Astrocyte (in vitro differentiated cells and primary cell): Measurements from ENCODE around the gene CNTN5. TPM values are rescaled to one million over a fixed set of nuclear protein-coding genes. Genes with fewer than 3 reads are reported as not detected.

Experiments
- DNase-seq: peaks from one replicate; pipeline ENCODE4 v3.0.0-alpha.2; 2010; ENCODE audit warnings: low read depth
- FAIRE-seq: peaks from 2 replicates; lab custom pipeline; 2011; peaks lifted over from hg19 to GRCh38; lab: Jason Lieb, UNC
- H2AFZ ChIP-seq: 2 replicates; pipeline ENCODE4 v1.6.0; 2012; ENCODE audit warnings: low read depth, low read length, inconsistent platforms
- H3K27ac ChIP-seq: 2 replicates; pipeline ENCODE4 v1.5.1; 2011; ENCODE audit warnings: low read depth, low read length, inconsistent platforms
- H3K27me3 ChIP-seq: 2 replicates; pipeline ENCODE4 v1.6.0; 2011; ENCODE audit warnings: low read length, inconsistent platforms; ENCODE audit not compliant: insufficient read depth
- H3K36me3 ChIP-seq: 2 replicates; pipeline ENCODE4 v1.5.1; 2011; ENCODE audit warnings: low read length, inconsistent platforms; ENCODE audit not compliant: insufficient read depth
- H3K4me1 ChIP-seq: 2 replicates; pipeline ENCODE4 v1.5.1; 2011; ENCODE audit warnings: low read length, inconsistent platforms; ENCODE audit not compliant: insufficient read depth
- H3K4me2 ChIP-seq: 2 replicates; pipeline ENCODE4 v1.6.0; 2012; ENCODE audit warnings: low read length, inconsistent platforms
- H3K4me3 ChIP-seq: 2 replicates; pipeline ENCODE4 v1.5.1; 2011; ENCODE audit warnings: low read depth, mild to moderate bottlenecking, low read length, inconsistent platforms; ENCODE audit not compliant: insufficient read depth
- H3K79me2 ChIP-seq: 2 replicates; pipeline ENCODE4 v1.6.0; 2012; ENCODE audit warnings: mild to moderate bottlenecking, low read length, inconsistent platforms; ENCODE audit not compliant: insufficient read depth
- H3K9ac ChIP-seq: 2 replicates; pipeline ENCODE4 v1.6.0; 2012; ENCODE audit warnings: mild to moderate bottlenecking, low read length, inconsistent platforms
- H3K9me3 ChIP-seq: 2 replicates; pipeline ENCODE4 v1.5.1; 2012; ENCODE audit warnings: low read depth, mild to moderate bottlenecking, low read length, inconsistent platforms; ENCODE audit not compliant: insufficient read depth
- H4K20me1 ChIP-seq: 2 replicates; pipeline ENCODE4 v1.6.0; 2012; ENCODE audit warnings: low read length, inconsistent platforms; ENCODE audit not compliant: insufficient read depth
- H3K27ac Mint-ChIP-seq: one replicate; pipeline ENCODE4 v1.8.0; 2021; ENCODE audit warnings: mild to moderate bottlenecking, mixed read lengths; ENCODE audit not compliant: unreplicated experiment
- H3K27me3 Mint-ChIP-seq: one replicate; pipeline ENCODE4 v1.8.0; 2021; ENCODE audit warnings: low read depth, mixed read lengths; ENCODE audit not compliant: unreplicated experiment
- H3K36me3 Mint-ChIP-seq: one replicate; pipeline ENCODE4 v1.8.0; 2021; ENCODE audit warnings: low read depth, mixed read lengths; ENCODE audit not compliant: unreplicated experiment
- H3K4me1 Mint-ChIP-seq: one replicate; pipeline ENCODE4 v1.8.0; 2021; ENCODE audit warnings: low read depth, mixed read lengths; ENCODE audit not compliant: unreplicated experiment
- H3K4me3 Mint-ChIP-seq: one replicate; pipeline ENCODE4 v1.8.0; 2021; ENCODE audit warnings: mild to moderate bottlenecking, moderate library complexity, mixed read lengths; ENCODE audit not compliant: unreplicated experiment
- H3K9me3 Mint-ChIP-seq: one replicate; pipeline ENCODE4 v1.8.0; 2021; ENCODE audit warnings: mild to moderate bottlenecking, mixed read lengths; ENCODE audit not compliant: unreplicated experiment
- CTCF ChIP-seq: IDR thresholded peaks from 2 replicates; pipeline ENCODE4 v1.5.1; 2011; ENCODE audit warnings: low read depth, mild to moderate bottlenecking, inconsistent platforms, low read length, moderate library complexity; ENCODE audit not compliant: insufficient read depth
- EZH2 ChIP-seq: IDR thresholded peaks from 2 replicates; pipeline ENCODE4 v1.6.1; 2012; ENCODE audit warnings: mild to moderate bottlenecking, low read length, inconsistent platforms; ENCODE audit not compliant: insufficient read depth
- total RNA-seq: library from RNA; stranded (reverse); gene quantifications from 2 replicates; pipeline ENCODE4 v1.2.1, GENCODE V29; 2021

CNTN5 gene
- total RNA-seq, 1 donor from 2014 or later: 1.1 TPM

DNA sequence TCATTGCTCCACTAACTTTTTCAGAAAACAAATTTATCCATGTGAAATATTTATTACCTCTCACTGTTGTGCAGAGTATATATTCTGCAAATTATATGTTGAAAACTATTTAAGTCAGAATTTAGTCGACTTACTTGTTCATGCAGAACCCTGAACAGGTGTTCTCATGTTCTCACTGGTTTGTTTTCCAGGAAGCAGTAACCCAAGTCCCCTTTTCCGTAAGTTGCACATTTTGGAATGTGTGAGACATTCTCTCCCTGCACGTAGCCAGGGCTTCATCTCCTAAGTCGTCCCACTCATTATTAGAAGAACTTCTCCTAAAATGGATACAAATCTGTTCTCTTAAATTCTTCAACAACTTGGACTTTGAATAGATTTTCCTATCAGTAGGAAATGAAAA, 524.9 kb downstream of the CNTN5 start:
- Histone ChIP-seq H3K4me1 (no peaks in the 10 kb centered on the region), H3K4me3 (no peak overlapping the region), H3K36me3 (no peaks in the 10 kb centered on the region), H3K9ac (no peak overlapping the region), H3K27ac (no peak overlapping the region), H3K9me3 (no peaks in the 10 kb centered on the region), H2AFZ (no peak overlapping the region), H3K27me3 (no peaks in the 10 kb centered on the region), H3K4me2 (no peak overlapping the region), H4K20me1 (no peaks in the 10 kb centered on the region), H3K79me2 (no peaks in the 10 kb centered on the region)
- H3K27ac Mint-ChIP-seq: no peak overlapping the region
- no peaks in the 10 kb centered on the region for H3K4me1 Mint-ChIP-seq
- H3K36me3 Mint-ChIP-seq: no peaks in the 10 kb centered on the region
- no peaks in the 10 kb centered on the region for H3K9me3 Mint-ChIP-seq
- TF ChIP-seq EZH2: no peak
- no peak for TF ChIP-seq CTCF
- no peaks in the 10 kb centered on the region for H3K27me3 Mint-ChIP-seq
- no peak overlapping the region for H3K4me3 Mint-ChIP-seq
- FAIRE-seq (no peak), DNase-seq (no peak)

DNA sequence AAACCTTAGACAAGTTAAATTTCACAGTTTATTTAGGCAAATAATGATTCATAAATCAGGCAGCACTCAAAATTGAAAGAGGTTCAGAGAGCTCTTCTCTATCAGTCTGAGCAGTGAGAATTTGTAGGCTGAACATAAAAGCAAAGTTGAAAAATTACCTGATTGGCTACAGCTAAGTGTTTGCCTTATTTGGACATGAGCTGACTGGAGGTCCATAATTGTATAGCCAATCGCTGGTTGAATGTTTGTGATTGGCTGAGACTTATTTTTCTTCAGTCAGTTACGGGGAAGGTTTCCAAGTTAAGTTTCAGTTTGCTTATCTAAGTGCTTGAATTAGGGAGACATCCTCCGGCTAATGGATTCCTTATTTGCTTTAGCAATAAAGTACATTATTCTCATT, 527.5 kb downstream of the CNTN5 start:
- H3K4me2 ChIP-seq: no peak overlapping the region
- TF ChIP-seq CTCF (no peak), EZH2 (no peak)

DNA sequence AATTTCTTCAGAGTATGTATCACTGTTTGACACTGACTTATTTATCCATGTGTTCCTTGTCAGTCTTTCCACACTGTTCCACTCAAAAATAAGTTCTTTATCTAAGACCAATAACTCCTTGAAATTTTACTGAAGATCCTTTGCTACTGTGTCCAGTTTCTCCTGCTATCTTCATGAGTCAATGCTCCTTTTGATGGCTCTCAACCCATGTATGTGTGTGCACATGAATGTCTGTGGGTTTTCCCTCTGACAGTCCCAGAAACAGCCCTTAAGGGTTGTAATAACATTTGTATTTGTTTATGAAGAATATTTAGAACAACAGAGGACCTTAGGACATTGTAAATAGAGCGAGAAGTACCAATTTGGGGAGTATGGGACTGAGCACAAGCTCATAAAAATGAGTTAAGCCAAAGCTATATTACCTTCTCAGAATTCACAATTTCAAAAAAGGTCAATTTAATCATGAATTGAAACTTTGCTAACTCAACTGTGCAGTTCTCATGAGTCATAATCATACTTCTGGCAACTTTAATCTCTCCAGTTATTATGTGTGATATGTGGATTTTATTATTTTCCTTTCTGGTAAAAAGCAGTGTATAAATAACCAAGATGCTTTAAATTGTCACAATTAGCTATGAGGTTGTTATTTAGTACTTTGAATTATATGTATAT, 533.6 kb downstream of the CNTN5 start:
- Mint-ChIP-seq H3K27ac (no peak overlapping the region), H3K36me3 (no peaks in the 10 kb centered on the region)
- H3K36me3 ChIP-seq: no peaks in the 10 kb centered on the region

More for the DNA sequence above, 527.5 kb downstream of the CNTN5 start:
- no peaks in the 10 kb centered on the region for H3K4me1 Mint-ChIP-seq
- H3K27ac Mint-ChIP-seq: no peak overlapping the region
- Histone ChIP-seq H2AFZ (no peak overlapping the region), H3K4me1 (no peaks in the 10 kb centered on the region), H4K20me1 (no peaks in the 10 kb centered on the region), H3K27ac (no peak overlapping the region), H3K27me3 (no peaks in the 10 kb centered on the region), H3K36me3 (no peaks in the 10 kb centered on the region), H3K9me3 (no peaks in the 10 kb centered on the region), H3K4me3 (no peak overlapping the region), H3K79me2 (no peaks in the 10 kb centered on the region), H3K9ac (no peak overlapping the region)
- no peak overlapping the region for H3K4me3 Mint-ChIP-seq
- no peaks in the 10 kb centered on the region for H3K9me3 Mint-ChIP-seq
- DNase-seq: no peak
- no peaks in the 10 kb centered on the region for H3K36me3 Mint-ChIP-seq
- H3K27me3 Mint-ChIP-seq: no peaks in the 10 kb centered on the region
- no peak for FAIRE-seq

More for the DNA sequence above, 533.6 kb downstream of the CNTN5 start:
- Histone ChIP-seq H3K4me2 (no peak overlapping the region), H3K4me1 (no peaks in the 10 kb centered on the region), H3K4me3 (no peak overlapping the region), H3K79me2 (no peaks in the 10 kb centered on the region), H3K27me3 (no peaks in the 10 kb centered on the region), H3K27ac (no peak overlapping the region), H3K9me3 (no peaks in the 10 kb centered on the region), H2AFZ (no peak overlapping the region), H4K20me1 (no peaks in the 10 kb centered on the region), H3K9ac (no peak overlapping the region)
- no peak for TF ChIP-seq EZH2
- no peak for TF ChIP-seq CTCF
- Mint-ChIP-seq H3K4me1 (no peaks in the 10 kb centered on the region), H3K4me3 (no peak overlapping the region), H3K9me3 (no peaks in the 10 kb centered on the region), H3K27me3 (no peaks in the 10 kb centered on the region)
- FAIRE-seq (no peak), DNase-seq (no peak)
